Measurements from ENCODE around the gene ACVRL1.

The ACVRL1 gene

DNA sequence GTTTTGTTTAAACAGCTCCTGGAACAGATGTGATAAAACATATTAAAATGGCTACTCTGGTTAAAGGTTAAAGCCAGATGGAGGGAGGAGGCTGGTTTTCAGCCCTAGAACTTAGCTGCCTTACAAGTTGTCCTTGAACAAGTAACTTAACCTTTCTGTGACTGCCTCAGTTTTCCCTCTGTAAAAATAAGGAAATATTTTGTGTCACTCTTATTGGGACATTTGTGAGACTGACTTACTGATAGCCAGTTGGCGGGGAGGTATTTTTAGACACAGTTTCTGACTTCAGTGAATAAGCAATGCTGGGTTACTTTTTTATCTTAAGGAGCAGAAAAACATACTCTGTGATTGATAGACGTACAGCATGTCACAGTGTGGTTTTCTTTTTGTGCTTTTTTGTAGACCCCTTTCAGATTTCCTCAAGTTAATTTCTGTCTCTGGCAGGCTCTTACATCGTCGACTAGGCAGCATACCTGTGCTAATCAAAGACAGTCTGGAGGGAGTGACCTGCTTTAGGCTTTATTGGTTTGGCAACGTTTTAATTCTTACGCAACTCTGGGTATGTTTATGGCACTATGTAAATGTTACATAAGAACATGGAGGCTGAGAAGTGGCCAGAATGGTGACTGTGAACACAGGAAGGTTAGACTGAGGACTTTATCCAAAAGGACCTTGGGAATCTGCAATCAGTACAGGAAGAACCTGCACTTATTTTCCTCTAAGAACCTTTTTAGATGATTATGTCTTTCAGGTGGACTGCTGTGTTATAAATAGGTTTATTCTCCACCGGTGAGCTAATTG lies 47.5 kb downstream of the ACVRL1 start:
- Mint-ChIP-seq H3K27ac (no peak overlapping the region), H3K36me3 (ENCODE audit: low read depth) (peaks cover 31% of the 10 kb centered on the region), H3K4me3 (no peak overlapping the region), H3K9me3 (no peaks in the 10 kb centered on the region), H3K4me1 (peaks cover 49% of the 10 kb centered on the region), H3K27me3 (ENCODE audit: low read depth, poor library complexity) (peaks cover 15% of the 10 kb centered on the region)
- no peak for DNase-seq
- TF ChIP-seq, protein P1, sequence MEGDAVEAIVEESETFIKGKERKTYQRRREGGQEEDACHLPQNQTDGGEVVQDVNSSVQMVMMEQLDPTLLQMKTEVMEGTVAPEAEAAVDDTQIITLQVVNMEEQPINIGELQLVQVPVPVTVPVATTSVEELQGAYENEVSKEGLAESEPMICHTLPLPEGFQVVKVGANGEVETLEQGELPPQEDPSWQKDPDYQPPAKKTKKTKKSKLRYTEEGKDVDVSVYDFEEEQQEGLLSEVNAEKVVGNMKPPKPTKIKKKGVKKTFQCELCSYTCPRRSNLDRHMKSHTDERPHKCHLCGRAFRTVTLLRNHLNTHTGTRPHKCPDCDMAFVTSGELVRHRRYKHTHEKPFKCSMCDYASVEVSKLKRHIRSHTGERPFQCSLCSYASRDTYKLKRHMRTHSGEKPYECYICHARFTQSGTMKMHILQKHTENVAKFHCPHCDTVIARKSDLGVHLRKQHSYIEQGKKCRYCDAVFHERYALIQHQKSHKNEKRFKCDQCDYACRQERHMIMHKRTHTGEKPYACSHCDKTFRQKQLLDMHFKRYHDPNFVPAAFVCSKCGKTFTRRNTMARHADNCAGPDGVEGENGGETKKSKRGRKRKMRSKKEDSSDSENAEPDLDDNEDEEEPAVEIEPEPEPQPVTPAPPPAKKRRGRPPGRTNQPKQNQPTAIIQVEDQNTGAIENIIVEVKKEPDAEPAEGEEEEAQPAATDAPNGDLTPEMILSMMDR (IDR thresholded peaks at IDR 0.05) = no peak

GRCh38 chr12:51955702-51956101 lies 48.4 kb downstream of the ACVRL1 start:
- Mint-ChIP-seq H3K9me3 (no peaks in the 10 kb centered on the region), H3K4me1 (peaks cover 43% of the 10 kb centered on the region), H3K27ac (no peak overlapping the region), H3K27me3 (ENCODE audit: low read depth, poor library complexity) (peaks cover 6% of the 10 kb centered on the region), H3K4me3 (no peak overlapping the region), H3K36me3 (ENCODE audit: low read depth) (peaks cover 39% of the 10 kb centered on the region)
- TF ChIP-seq, protein P1 (IDR thresholded peaks at IDR 0.05) = no peak
- no peak for DNase-seq

DNA sequence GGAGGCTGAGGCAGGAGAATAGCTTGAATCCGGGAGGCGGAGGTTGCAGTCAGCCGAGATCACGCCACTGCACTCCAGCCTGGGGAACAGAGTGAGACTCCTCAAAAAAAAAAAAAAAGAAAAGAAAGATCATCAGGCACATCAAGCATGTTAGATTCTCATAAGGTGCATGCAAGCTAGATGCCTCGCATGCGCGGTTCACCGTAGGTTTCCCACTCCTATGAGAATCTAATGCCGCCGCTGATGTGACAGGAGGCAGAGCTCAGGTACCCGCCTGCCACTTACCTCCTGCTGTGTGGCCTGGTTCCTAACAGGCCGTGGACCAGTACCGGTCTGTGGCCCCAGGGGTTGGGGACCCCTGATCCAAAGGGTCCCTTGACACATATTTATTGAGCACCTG lies 51.2 kb downstream of the ACVRL1 start:
- H3K36me3 Mint-ChIP-seq (ENCODE audit: low read depth) = peaks cover 59% of the 10 kb centered on the region
- H3K9me3 Mint-ChIP-seq = peaks cover 9% of the 10 kb centered on the region
- peaks cover 38% of the 10 kb centered on the region for H3K4me1 Mint-ChIP-seq
- DNase-seq = no peak
- no peak overlapping the region for H3K4me3 Mint-ChIP-seq
- TF ChIP-seq, protein P1 (IDR thresholded peaks at IDR 0.05) = no peak
- H3K27ac Mint-ChIP-seq = no peak overlapping the region
- H3K27me3 Mint-ChIP-seq (ENCODE audit: low read depth, poor library complexity) = no peaks in the 10 kb centered on the region

GRCh38 chr12:51959211-51959610 lies 51.9 kb downstream of the ACVRL1 start:
- H3K4me3 Mint-ChIP-seq = no peak overlapping the region
- DNase-seq = no peak
- TF ChIP-seq, protein P1 (IDR thresholded peaks at IDR 0.05) = no peak
- peaks cover 31% of the 10 kb centered on the region for H3K4me1 Mint-ChIP-seq
- peaks cover 66% of the 10 kb centered on the region for H3K36me3 Mint-ChIP-seq (ENCODE audit: low read depth)
- peak overlapping the region; percentile 9 for H3K27ac Mint-ChIP-seq
- no peaks in the 10 kb centered on the region for H3K27me3 Mint-ChIP-seq (ENCODE audit: low read depth, poor library complexity)
- peaks cover 15% of the 10 kb centered on the region for H3K9me3 Mint-ChIP-seq

DNA sequence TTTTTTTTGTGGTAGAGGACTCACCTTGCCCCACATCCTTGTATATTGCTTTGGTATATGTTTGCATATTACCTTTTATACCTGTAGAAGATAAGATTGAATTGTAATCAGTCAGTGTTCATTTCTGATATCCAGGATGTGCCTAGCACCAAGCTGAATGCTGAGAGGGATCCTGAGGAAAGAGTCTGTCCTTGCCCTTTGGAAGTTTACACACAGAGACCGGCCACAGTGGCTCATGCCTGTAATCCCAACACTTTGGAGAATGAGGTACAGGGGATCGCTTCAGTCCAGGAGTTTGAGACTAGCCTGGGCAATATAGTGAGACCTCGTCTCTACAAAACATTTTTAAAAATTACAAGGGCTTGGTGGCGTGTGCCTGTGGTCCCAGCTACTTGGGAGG lies 52.6 kb downstream of the ACVRL1 start:
- H3K9me3 Mint-ChIP-seq = peaks cover 23% of the 10 kb centered on the region
- no peak overlapping the region for H3K4me3 Mint-ChIP-seq
- H3K4me1 Mint-ChIP-seq = peaks cover 24% of the 10 kb centered on the region
- H3K36me3 Mint-ChIP-seq (ENCODE audit: low read depth) = peaks cover 73% of the 10 kb centered on the region
- peak overlapping the region; percentile 9 for H3K27ac Mint-ChIP-seq
- no peaks in the 10 kb centered on the region for H3K27me3 Mint-ChIP-seq (ENCODE audit: low read depth, poor library complexity)
- no peak for DNase-seq
- TF ChIP-seq, protein P1 (IDR thresholded peaks at IDR 0.05) = no peak

DNA sequence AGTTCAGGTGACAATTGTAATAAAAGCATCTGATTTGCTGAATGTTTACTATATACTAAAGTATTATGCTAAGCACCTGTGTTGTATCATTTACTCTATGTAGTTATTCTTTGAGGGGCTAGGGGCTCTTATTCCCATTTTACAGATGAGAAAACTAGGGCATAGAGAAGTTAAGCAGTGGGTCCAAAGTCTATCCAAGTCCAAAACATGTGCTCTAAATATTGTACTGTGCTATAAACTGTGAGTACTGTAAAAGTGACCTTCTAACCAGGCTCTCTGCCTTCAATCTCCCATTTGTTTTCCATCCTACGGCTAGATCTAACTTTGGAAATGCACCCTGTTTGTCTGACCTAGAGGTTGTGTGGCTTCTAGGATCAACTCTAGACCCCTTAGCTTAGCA lies 53.2 kb downstream of the ACVRL1 start:
- Mint-ChIP-seq H3K27ac (peak overlapping the region; percentile 4), H3K4me3 (no peak overlapping the region), H3K27me3 (ENCODE audit: low read depth, poor library complexity) (no peaks in the 10 kb centered on the region), H3K36me3 (ENCODE audit: low read depth) (peaks cover 74% of the 10 kb centered on the region), H3K9me3 (peaks cover 28% of the 10 kb centered on the region), H3K4me1 (peaks cover 19% of the 10 kb centered on the region)
- no peak for DNase-seq
- TF ChIP-seq, protein P1 (IDR thresholded peaks at IDR 0.05) = no peak
